LNCaP clone FGC (cell line): ENCODE data around the gene OSMR.
"Not testable (repeated sequence)": the region's sequence is repeated elsewhere in the genome, so short reads cannot be mapped to it uniquely, and the experiment has no call there.

Experiments
- DNase-seq: peaks from one replicate; pipeline ENCODE4 v3.0.0-alpha.2; 2011; ENCODE audit warnings: low read depth
- H3K4me3 ChIP-seq: 2 replicates; pipeline ENCODE4 v1.5.1; 2011; ENCODE audit warnings: mild to moderate bottlenecking, low read depth, low read length, control low read depth
- TF ChIP-seq, protein P1 (sequence below): IDR thresholded peaks from 2 replicates; pipeline ENCODE4 v1.5.1; 2012; ENCODE audit warnings: mild to moderate bottlenecking; ENCODE audit not compliant: control insufficient read depth, insufficient read depth; ENCODE audit errors: extremely low read depth

Gene OSMR

DNA sequence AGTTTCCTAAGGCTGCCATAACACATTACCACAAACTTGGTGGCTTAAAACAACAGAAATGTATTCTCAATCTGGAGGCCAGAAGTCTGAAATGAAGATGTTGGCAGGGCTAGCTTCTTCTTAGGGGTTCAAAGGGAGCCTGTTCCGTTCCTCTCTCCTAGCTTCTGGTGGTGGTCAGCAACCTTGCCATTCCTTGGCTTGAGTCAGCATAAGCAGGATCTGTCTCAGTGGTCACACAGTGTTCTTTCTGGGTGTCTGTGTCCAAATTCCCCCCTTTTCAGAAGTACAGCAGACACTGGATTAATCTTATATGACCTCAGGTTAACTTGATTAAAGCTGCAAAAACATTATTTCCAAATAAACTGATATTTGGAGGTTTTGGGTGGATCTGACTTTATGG is 2.1 kb upstream of the OSMR start:
- DNase-seq = no peak
- no peak overlapping the region for H3K4me3 ChIP-seq
- TF ChIP-seq, protein P1, sequence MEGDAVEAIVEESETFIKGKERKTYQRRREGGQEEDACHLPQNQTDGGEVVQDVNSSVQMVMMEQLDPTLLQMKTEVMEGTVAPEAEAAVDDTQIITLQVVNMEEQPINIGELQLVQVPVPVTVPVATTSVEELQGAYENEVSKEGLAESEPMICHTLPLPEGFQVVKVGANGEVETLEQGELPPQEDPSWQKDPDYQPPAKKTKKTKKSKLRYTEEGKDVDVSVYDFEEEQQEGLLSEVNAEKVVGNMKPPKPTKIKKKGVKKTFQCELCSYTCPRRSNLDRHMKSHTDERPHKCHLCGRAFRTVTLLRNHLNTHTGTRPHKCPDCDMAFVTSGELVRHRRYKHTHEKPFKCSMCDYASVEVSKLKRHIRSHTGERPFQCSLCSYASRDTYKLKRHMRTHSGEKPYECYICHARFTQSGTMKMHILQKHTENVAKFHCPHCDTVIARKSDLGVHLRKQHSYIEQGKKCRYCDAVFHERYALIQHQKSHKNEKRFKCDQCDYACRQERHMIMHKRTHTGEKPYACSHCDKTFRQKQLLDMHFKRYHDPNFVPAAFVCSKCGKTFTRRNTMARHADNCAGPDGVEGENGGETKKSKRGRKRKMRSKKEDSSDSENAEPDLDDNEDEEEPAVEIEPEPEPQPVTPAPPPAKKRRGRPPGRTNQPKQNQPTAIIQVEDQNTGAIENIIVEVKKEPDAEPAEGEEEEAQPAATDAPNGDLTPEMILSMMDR = no peak

DNA sequence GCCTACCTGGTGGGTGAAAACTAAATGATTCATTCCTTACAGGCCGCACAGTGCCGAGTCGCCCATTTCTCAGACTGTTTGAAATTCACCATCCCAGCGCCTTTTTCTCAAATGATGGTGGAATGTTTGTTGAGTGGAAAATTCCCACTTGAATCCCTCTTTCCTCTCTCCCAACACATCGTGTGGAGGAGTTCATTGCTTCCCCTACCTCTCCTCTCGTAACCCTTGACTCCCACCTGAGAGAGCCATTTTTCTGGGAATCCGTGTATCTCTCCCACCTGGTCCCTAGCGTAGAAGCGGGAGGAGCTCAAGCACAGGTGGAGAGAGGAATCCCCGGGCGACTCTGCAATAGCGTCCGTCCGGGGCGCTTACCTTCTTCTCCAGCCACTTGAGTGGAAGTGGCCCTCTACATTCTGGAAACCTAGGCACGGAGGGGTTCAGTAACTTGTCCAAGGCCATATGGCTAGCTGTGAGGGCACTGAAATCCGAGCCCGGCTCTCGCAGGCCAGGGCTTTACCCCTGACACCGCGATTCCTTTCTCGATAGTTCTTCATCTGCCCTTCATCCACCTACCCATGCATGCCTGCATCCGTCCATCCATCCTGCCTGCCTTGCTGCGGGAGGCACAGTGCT is 683 bp downstream of the OSMR start:
- TF ChIP-seq, protein P1 = no peak
- DNase-seq = no peak
- peak overlapping the region; percentile 63 for H3K4me3 ChIP-seq

DNA sequence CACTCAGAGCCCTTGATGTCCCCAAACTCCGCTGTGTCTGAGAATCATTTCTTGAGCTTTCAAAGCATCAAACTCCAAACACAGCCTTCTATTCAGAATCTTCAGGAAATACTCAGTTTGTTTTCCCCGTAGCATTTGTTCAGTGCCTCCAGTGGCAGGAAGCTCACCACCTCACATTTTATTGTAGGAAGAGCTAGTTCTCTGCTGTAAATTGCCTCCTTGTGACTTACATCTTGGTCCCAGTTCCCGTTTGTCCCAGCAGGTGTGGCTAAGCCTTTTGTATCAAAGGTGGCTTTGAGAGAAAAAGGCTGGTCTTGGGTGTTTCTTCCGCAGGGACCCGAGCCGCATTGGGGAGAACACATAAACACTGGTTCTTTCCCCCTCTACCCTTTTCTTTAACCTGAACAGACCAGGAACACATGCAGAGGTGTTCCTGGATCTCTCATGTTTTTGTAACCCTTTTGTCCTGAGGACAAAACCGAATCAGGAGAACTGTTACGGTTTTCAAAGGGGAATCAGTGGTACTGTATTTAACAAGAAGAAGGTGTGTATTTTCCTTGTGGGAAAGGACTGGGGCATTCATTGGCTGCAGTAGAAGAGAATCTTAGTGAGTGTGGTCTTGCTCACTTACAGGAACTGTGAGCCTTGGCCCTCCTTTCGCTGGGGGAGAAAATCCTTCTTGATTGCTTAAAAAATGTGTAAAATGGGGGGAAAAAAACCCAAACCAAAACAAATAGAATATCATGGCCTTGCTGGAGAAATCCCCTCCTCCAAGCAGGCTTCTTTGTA is 1.9 kb downstream of the OSMR start:
- H3K4me3 ChIP-seq = no peak overlapping the region
- TF ChIP-seq, protein P1 = no peak
- DNase-seq = no peak

DNA sequence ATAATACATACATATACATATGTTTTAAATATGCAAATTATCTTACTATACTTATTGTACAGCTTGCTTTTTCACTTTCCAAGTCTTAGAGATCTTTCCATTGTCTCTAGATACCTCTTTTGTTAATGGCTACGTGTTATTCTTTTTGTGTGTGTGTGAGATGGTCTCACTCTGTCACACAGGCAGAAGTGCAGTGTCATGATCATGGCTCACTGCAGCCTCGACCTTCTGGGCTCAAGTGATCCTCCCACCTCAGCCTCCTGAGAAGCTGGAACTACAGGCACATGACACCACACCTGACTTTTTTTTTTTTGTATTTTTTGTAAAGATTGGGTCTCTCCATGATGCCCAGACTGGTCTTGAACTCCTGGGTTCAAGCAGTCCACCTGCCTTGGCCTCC is 2.8 kb downstream of the OSMR start:
- no peak for DNase-seq
- TF ChIP-seq, protein P1 = no peak
- H3K4me3 ChIP-seq = no peak overlapping the region

DNA sequence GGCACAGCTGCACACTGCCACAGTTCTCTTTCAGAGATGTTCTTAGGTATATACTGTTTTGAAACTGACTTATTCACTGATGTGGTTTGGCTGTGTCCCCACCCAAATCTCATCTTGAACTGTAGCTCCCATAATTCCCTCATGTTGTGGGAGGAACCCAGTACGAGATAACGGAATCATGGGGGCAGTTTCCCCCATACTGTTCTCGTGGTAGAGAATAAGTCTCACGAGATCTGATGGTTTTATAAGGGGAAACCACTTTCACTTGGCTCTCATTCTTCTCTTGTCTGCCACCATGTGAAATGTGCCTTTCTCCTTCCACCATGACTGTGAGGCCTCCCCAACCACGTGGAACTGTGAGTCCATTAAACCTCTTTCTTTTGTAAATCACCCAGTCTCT is 5.8 kb downstream of the OSMR start:
- not testable (repeated sequence) for DNase-seq, H3K4me3 ChIP-seq

DNA sequence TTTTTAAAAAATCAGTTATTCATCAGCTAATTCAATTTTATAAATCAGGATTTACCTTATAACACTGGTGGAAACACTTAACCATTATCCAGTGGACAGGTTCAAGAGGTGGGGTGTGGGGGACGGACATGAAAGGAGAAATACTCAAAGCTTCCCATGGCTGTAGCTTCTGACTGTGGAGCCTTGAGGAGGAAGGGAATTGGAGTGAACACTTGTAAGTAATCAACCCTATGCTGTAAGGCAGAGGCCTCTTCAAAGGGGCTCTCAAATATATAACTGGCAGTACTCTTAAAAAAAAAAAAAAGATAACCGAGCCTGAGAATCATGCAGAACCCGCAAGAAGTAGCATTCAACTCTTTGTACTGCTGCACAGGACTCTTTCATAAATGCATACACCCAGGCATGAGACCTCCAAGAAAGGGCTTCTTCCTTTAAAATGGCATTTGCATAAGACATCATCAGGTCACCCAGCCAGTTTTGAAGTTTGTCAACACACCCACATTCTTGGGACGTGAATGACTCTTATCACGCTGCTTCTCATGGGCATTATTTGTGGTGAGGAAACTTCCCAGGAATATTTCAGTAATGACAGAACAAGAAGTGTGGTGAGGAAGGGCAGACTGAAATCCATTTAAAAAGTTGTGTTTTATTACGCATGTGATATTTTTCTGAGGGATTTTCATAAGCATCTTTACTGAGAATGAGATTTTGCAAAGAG is 8.1 kb downstream of the OSMR start:
- H3K4me3 ChIP-seq = no peak overlapping the region
- TF ChIP-seq, protein P1 = no peak
- DNase-seq = no peak

DNA sequence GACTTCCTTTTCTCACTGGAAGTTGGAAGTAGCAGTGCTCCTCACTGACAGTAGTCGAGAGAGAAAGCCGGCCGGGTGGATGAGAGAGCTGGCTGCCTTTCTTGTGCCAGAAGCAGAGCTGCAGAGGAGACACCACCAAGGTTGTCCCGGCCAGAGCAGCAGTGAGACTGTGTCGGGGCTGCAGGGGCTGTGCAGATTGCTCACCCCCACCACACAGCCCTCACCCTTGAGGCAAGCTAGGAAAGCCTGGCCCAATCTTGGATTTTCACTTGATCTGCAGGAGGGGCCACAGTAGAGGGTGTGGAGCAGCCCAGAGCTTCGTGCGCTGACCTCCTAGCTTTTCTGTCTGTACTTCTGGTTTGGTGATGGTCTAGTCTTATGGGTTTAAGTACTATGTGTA is 9.1 kb downstream of the OSMR start:
- no peak for DNase-seq
- no peak overlapping the region for H3K4me3 ChIP-seq

More for the DNA sequence above, 9.1 kb downstream of the OSMR start:
- TF ChIP-seq, protein P1 = no peak
